ENCODE data around the gene OR2A1. TPM values are rescaled to one million over a fixed set of nuclear protein-coding genes. Genes with fewer than 3 reads are reported as not detected.
"Not testable (repeated sequence)": the region's sequence is repeated elsewhere in the genome, so short reads cannot be mapped to it uniquely, and the experiment has no call there.

Gene OR2A1
- total RNA-seq, 3 donors from 2014 or later, result not detected

GRCh38 chr7:144303607-144304006 lies 8.6 kb upstream of the OR2A1 start:
- H3K36me3 Mint-ChIP-seq (ENCODE audit: insufficient read depth); DNase-seq; H3K9me3 Mint-ChIP-seq; H3K4me1 Mint-ChIP-seq (ENCODE audit: low read depth); ATAC-seq; H3K27me3 Mint-ChIP-seq (ENCODE audit: low read depth); H3K4me3 Mint-ChIP-seq: not testable (repeated sequence)

GRCh38 chr7:144305156-144305555 lies 7.1 kb upstream of the OR2A1 start:
- ATAC-seq, H3K9me3 Mint-ChIP-seq: not testable (repeated sequence)

GRCh38 chr7:144309702-144310101 lies 2.5 kb upstream of the OR2A1 start:
- not testable (repeated sequence) for H3K4me3 Mint-ChIP-seq; H3K36me3 Mint-ChIP-seq (ENCODE audit: insufficient read depth); H3K9me3 Mint-ChIP-seq; H3K27me3 Mint-ChIP-seq (ENCODE audit: low read depth); H3K4me1 Mint-ChIP-seq (ENCODE audit: low read depth); DNase-seq; ATAC-seq

More at GRCh38 chr7:144305156-144305555, 7.1 kb upstream of the OR2A1 start:
- DNase-seq; H3K4me1 Mint-ChIP-seq (ENCODE audit: low read depth); H3K36me3 Mint-ChIP-seq (ENCODE audit: insufficient read depth); H3K4me3 Mint-ChIP-seq; H3K27me3 Mint-ChIP-seq (ENCODE audit: low read depth): not testable (repeated sequence)

GRCh38 chr7:144311218-144311617 lies 1.0 kb upstream of the OR2A1 start:
- H3K4me3 Mint-ChIP-seq; H3K4me1 Mint-ChIP-seq (ENCODE audit: low read depth); DNase-seq; H3K9me3 Mint-ChIP-seq; H3K27me3 Mint-ChIP-seq (ENCODE audit: low read depth); H3K36me3 Mint-ChIP-seq (ENCODE audit: insufficient read depth); ATAC-seq: not testable (repeated sequence)

GRCh38 chr7:144317537-144317936 lies 5.3 kb downstream of the OR2A1 start:
- DNase-seq; ATAC-seq; H3K4me1 Mint-ChIP-seq (ENCODE audit: low read depth); H3K36me3 Mint-ChIP-seq (ENCODE audit: insufficient read depth); H3K9me3 Mint-ChIP-seq; H3K4me3 Mint-ChIP-seq; H3K27me3 Mint-ChIP-seq (ENCODE audit: low read depth): not testable (repeated sequence)

- not testable (repeated sequence) for H3K9me3 Mint-ChIP-seq; DNase-seq; H3K36me3 Mint-ChIP-seq (ENCODE audit: insufficient read depth); H3K27me3 Mint-ChIP-seq (ENCODE audit: low read depth); ATAC-seq; H3K4me3 Mint-ChIP-seq; H3K4me1 Mint-ChIP-seq (ENCODE audit: low read depth)
These were observed 7.3 kb downstream of the OR2A1 start for GRCh38 chr7:144319547-144319946.

GRCh38 chr7:144321677-144322206 lies 9.5 kb downstream of the OR2A1 start:
- not testable (repeated sequence) for H3K4me1 Mint-ChIP-seq (ENCODE audit: low read depth); DNase-seq; H3K4me3 Mint-ChIP-seq; H3K9me3 Mint-ChIP-seq; H3K36me3 Mint-ChIP-seq (ENCODE audit: insufficient read depth); ATAC-seq; H3K27me3 Mint-ChIP-seq (ENCODE audit: low read depth)

- not testable (repeated sequence) for ATAC-seq; DNase-seq; H3K4me1 Mint-ChIP-seq (ENCODE audit: low read depth); H3K4me3 Mint-ChIP-seq; H3K9me3 Mint-ChIP-seq; H3K27me3 Mint-ChIP-seq (ENCODE audit: low read depth); H3K36me3 Mint-ChIP-seq (ENCODE audit: insufficient read depth)
These were observed 11.1 kb downstream of the OR2A1 start for GRCh38 chr7:144323359-144323758.

GRCh38 chr7:144325868-144326267 lies 13.6 kb downstream of the OR2A1 start:
- H3K36me3 Mint-ChIP-seq (ENCODE audit: insufficient read depth); H3K4me1 Mint-ChIP-seq (ENCODE audit: low read depth); H3K9me3 Mint-ChIP-seq; DNase-seq; ATAC-seq; H3K4me3 Mint-ChIP-seq; H3K27me3 Mint-ChIP-seq (ENCODE audit: low read depth): not testable (repeated sequence)

GRCh38 chr7:144330044-144330443 lies 17.8 kb downstream of the OR2A1 start:
- not testable (repeated sequence) for H3K4me1 Mint-ChIP-seq (ENCODE audit: low read depth); H3K27me3 Mint-ChIP-seq (ENCODE audit: low read depth); H3K9me3 Mint-ChIP-seq; ATAC-seq; H3K36me3 Mint-ChIP-seq (ENCODE audit: insufficient read depth); DNase-seq; H3K4me3 Mint-ChIP-seq

- H3K27me3 Mint-ChIP-seq (ENCODE audit: low read depth); H3K9me3 Mint-ChIP-seq; DNase-seq; H3K4me3 Mint-ChIP-seq; H3K36me3 Mint-ChIP-seq (ENCODE audit: insufficient read depth); H3K4me1 Mint-ChIP-seq (ENCODE audit: low read depth): not testable (repeated sequence)
- ATAC-seq, result peak; percentile 52 to 66
These were observed 19.2 kb downstream of the OR2A1 start for GRCh38 chr7:144331221-144331995.

GRCh38 chr7:144331996-144332288 lies 19.7 kb downstream of the OR2A1 start:
- H3K9me3 Mint-ChIP-seq; H3K27me3 Mint-ChIP-seq (ENCODE audit: low read depth); H3K4me1 Mint-ChIP-seq (ENCODE audit: low read depth); DNase-seq; H3K36me3 Mint-ChIP-seq (ENCODE audit: insufficient read depth); ATAC-seq; H3K4me3 Mint-ChIP-seq: not testable (repeated sequence)

- not testable (repeated sequence) for DNase-seq; H3K36me3 Mint-ChIP-seq (ENCODE audit: insufficient read depth); H3K4me3 Mint-ChIP-seq; H3K9me3 Mint-ChIP-seq; H3K4me1 Mint-ChIP-seq (ENCODE audit: low read depth); H3K27me3 Mint-ChIP-seq (ENCODE audit: low read depth)
- ATAC-seq, result peak in 1 of 2 donors; percentile 50
These were observed 36.4 kb downstream of the OR2A1 start for GRCh38 chr7:144348625-144349024.

- H3K27me3 Mint-ChIP-seq (ENCODE audit: low read depth); H3K36me3 Mint-ChIP-seq (ENCODE audit: insufficient read depth); ATAC-seq; DNase-seq; H3K4me3 Mint-ChIP-seq; H3K9me3 Mint-ChIP-seq; H3K4me1 Mint-ChIP-seq (ENCODE audit: low read depth): not testable (repeated sequence)
These were observed 39.4 kb downstream of the OR2A1 start for GRCh38 chr7:144351667-144352066.

- H3K27me3 Mint-ChIP-seq (ENCODE audit: low read depth); H3K9me3 Mint-ChIP-seq; DNase-seq; H3K36me3 Mint-ChIP-seq (ENCODE audit: insufficient read depth): not testable (repeated sequence)
- ATAC-seq, result peak; percentile 82 to 87
- Mint-ChIP-seq H3K4me1 (ENCODE audit: low read depth) (peaks cover 11% of the 10 kb centered on the region), H3K4me3 (peak within 1 kb of the TSS; percentile 80)
These were observed 43.1 kb downstream of the OR2A1 start, which contains the start of gene ARHGEF5 for GRCh38 chr7:144355176-144355822. ARHGEF5 (plus strand) TSS chr7:144355402; CDS start chr7:144362670, 7,268 bp downstream.

Data from activated T-cell treated with anti-CD3 and anti-CD28 coated beads, Interleukin-2, amount 50 U/mL, for 4 hours (primary cell).